HCEC 1CT (cell line): Measurements from ENCODE around the gene RB1.
A peak's percentile ranks its signal among the peaks of the same experiment; 100 is the strongest.

ENCODE experiments used
- DNase-seq: peaks from one replicate; pipeline ENCODE4 v3.0.0-alpha.2; 2017

RB1 gene

GRCh38 chr13:48303359-48304142, at the start of gene RB1:
Gene RB1 (plus strand): TSS chr13:48303751. CDS start chr13:48303913, 162 bp downstream.
- DNase-seq = peak; percentile 94

DNA sequence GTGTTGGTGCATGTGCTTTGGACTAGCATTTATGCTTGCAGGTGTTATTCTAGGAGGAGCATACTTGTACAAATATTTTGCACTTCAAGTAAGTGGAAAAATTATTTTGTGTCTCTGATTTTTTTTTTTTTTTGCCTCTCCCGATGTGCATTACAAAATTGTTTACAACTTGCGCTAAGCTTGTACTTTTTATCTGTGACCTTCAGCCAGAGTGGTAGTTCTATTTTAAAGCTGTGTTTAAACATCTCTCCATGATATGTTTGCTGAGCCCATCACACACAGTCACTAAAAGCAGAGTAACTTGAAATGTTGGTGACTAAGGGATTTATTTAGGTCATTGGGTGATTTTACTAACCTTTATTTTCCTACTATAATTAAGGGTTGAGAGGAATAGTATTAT, 49.7 kb upstream of the RB1 start:
- DNase-seq = no peak

- no peak for DNase-seq
Measured at GRCh38 chr13:48255090-48255489, 48.5 kb upstream of the RB1 start.

GRCh38 chr13:48255954-48256353, 47.6 kb upstream of the RB1 start:
- DNase-seq = no peak

- DNase-seq = no peak
Measured at GRCh38 chr13:48258002-48258401, 45.5 kb upstream of the RB1 start.

DNA sequence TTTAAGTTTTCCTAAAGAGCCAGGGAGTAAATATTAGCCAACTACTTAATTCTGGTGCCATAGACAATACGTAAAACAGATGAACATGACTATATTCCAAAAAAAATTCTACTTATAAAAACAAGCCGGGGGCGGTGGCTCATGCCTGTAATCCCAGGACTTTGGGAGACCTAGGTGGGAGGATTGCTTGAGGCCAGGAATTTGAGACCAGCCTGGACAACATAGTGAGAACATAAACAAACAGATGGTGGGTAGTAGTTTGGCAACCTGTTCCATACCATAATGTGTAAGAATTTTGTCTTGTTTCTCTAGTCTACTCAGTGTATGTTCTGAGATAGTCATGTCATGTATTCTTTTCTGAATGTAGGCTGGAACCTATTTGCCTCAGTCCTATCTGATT, 45.1 kb upstream of the RB1 start:
- DNase-seq = no peak

- DNase-seq = no peak
Measured at GRCh38 chr13:48260970-48261369, 42.6 kb upstream of the RB1 start.

DNA sequence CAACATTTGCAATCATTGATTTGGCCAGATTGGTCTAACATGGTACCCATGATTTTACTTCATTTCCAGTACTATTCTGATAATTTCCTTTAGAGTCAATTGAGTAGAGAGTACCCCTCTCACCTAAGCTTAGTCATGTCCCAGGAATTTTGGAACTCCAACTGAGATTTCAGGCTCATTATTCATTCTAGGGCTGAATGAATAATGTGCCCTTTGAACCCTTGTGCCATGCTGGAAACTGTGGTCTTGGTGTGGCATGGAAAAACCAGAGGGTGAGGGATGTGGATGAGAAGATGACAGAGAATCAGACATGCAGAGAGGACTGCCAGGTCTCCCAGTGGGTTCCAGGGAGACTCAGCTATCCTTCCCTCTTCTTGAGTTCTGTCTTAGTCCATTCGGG, 40.4 kb upstream of the RB1 start:
- peak; percentile 10 for DNase-seq

DNA sequence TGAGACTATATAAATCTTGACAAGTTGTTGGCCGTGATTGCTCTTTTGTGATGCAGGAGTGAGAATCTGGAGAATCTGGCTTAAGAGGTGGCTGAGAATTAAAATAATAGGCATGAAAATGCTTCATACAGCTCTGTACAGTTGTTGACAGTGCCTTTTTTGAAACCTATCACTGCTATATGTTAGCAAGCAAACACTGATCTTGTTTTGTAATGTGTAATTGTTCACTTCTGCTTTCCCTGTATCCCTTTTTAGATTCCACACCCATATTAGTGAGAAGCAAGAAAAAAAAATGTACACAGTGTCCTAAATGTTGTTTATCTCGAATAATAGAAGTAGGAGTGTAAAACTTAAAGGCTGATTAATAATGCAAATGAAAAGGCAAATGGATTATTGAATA, 39.5 kb upstream of the RB1 start:
- no peak for DNase-seq

DNA sequence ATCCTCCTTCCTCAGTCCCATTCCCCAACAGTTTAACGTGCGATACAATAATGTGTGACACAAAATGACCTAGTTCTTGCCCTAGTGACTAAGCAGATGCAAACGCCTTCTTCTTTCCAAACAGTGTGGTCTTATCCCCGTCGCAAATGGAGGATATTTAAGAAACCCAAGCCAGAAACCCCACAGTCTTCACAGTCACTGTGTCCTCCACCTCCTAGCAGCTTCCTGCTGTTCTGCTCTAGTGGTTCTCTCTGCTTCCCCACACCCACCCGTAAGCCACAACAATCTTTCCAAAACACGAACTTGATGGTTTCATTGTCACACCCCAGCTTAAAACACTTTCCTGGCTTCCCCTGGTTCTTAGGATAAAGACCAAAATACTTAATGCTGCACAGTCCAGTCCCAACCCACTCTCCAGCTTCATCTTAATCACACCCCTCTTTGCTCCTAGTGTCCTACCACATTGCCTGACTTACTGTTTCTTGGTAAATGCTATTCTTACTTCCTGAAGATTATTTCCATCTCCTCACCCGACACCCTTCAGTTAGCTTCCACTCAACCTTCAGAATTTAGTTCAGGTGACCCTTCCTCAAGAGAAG, 38.2 kb upstream of the RB1 start:
- DNase-seq = no peak

GRCh38 chr13:48266150-48266549, 37.4 kb upstream of the RB1 start:
- DNase-seq = no peak

DNA sequence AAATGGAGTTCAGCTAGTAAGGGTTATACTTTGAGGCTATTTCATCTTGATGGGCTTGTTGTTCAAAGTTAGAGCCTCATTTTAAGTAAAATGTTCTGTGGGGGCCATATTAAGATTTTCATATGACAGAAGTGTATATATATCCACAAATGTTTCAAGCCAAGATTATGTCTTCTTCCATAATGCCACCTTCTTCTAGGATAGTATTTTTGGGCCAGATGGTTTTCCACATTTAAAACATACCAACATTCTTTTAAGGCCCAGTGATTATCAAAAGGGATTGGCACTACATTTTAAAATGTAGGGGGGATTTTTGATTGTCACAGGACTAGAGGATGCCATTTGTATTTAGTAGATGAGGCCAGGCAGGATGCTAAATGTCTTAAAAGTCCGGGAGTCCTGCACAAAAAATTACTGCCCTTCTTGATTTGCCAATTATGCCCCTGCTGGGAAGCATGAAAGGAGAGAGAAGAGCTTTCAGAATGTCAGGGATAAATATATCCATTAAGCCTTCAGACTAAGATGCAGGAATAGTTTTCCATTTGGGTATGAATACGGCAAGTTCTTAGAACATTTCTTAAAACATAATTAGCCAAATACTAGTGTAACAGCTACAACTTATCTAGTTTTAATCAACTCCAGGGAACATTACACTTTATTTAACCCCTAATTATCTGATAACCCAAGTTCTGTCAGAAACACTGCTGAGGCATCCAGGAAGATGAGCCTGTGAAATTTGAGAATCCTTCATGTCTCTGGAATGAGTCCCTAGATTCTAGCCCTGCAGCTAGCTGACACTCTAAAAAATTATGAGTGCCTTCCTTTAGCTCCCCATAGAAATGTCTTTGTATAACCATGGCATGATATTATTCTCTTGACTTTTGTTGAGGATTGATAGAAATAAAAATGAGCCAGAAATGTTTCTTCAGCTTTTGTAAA, 36.6 kb upstream of the RB1 start:
- DNase-seq = no peak

DNA sequence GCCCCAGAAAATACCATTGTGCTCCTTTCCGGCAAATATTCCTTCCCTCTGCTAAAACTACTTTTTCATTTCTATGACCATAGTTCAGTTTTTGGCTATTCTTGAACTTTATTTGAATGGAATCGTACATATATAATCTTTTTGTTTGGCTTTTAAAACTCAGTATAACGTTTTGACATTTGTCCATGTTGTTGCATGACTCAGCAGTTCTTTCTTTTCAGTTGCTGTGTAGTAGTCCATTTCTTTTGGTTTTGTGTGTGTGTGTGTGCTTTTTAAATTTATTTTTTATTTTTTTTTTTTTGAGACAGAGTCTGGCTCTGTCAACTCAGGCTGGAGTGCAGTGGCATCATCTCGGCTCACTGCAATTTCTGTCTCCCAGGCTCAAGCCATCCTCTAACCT, 35.5 kb upstream of the RB1 start:
- DNase-seq = no peak

DNA sequence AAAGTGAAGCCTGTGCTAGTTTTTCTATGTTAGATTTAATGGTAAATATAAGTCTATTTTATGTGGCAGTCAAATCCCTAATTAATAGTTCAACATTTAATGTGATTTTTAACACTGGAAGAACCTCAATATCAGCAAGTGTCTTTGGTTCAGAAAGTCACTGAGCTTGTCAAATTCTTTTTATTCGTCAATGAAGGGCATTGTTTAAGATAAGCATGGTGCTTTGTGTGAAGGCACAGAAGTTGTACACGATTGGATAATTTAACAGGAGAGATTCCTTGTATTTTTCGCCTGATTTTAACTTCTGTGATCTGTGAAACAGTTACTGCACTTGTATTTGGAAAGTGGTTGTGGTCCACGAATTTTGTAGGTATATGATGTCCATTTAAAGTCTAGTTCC, 30.2 kb upstream of the RB1 start:
- no peak for DNase-seq

- no peak for DNase-seq
Measured at GRCh38 chr13:48275507-48275906, 28.0 kb upstream of the RB1 start.

- no peak for DNase-seq
Measured at GRCh38 chr13:48278806-48279205, 24.7 kb upstream of the RB1 start.

GRCh38 chr13:48281556-48281955, 22.0 kb upstream of the RB1 start:
- DNase-seq = no peak

- DNase-seq = no peak
Measured at GRCh38 chr13:48291730-48292129, 11.8 kb upstream of the RB1 start.

- no peak for DNase-seq
Measured at GRCh38 chr13:48292650-48293049, 10.9 kb upstream of the RB1 start.

GRCh38 chr13:48294653-48295052, 8.9 kb upstream of the RB1 start:
- DNase-seq = no peak

DNA sequence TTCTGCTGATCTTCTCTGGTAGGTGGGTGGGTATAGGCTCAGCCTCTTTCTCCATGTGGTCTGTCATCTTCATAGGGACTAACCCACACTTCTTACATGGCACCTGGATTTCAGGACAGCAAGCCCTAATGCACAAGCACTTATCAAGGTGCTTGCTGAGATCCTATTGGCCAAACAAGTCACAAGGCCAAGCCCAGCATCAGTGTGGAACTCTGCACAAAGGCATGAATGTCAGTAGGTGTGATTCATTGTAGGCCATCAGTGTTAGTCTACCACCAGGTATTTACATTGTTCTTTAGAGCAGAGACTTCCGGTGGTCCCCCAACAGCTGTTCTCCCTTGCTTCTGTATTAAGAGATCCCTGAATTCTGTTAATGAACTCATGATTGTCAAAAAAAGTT, 8.3 kb upstream of the RB1 start:
- DNase-seq = no peak

DNA sequence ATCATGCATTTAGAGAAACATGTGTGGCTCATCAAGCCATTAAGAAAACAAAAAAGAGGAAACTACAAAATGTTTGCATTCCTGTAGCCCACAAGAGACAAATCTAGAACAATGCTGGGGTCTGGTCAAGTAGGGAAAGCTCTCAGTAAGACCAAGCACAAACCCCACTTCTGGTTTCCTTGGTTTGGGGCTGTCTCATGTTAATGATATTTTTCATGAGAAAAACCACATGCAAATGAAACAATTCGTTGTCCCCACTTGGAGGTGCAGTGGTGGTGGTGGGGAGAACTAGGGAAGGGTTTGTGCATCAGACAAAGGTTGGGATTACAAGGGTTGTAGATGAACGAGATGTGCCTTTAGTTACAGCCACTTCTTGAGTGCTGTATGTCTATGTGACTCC, 7.0 kb upstream of the RB1 start:
- no peak for DNase-seq

GRCh38 chr13:48297131-48297786, 6.3 kb upstream of the RB1 start:
- no peak for DNase-seq
